Measurements from ENCODE around the gene ZNF625. TPM values are rescaled to one million over a fixed set of nuclear protein-coding genes. Genes with fewer than 3 reads are reported as not detected.

ZNF625 gene
- total RNA-seq, 3 donors from 2014 or later, result 3.1 to 8.0 (median 3.9) TPM

DNA sequence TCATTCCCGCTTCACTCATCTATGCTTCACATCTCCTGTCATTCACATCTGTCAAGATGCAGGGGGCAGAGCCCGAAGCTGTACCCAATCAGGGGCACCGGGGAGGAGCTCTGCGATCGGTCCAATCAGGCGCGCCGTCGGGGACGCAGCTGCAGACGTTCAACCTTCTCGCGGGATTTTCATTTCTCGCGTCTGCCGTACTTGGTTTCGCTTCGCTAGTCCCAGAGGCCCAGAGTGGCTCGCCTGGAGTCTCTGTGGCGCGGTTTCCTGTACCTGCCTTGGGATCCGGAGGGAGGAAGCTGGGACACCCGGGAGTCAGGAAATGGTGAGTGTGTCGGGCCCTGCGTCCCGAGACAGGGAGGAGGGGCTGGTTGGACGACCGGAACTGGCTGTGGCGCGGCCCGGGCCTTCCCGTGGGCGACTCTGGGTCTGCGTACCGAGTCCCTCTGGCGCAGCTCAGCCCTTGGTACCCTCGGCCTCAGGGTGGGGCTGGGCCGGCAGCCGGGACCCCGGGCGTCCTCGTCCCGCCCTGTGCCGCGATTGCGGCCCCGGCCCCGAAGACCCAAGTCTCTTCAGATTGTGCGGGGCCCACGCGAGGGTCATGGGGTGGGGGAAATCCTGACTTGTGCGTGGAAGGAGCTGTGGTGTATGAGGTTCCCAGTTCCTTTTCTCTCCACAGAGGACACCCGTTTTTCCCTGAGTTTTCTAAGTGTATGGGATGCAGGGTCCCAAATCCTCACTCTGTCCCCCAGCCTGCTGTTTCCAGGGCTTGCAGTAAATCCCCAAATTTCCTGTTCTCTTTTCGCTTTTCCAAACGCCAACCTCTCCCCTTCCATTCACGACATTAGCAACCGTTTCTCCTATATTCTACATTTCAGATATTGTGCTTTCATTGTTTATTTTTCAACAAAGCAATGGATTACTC, 6.6 kb upstream of the ZNF625 start, which contains the start of gene ZNF136:
Gene ZNF136, plus strand, starts transcription at position 215 of the 925 bp plus-strand sequence. Its CDS starts 108 bp downstream, at position 323.
- Histone ChIP-seq H3K9me3 (no peaks in the 10 kb centered on the region), H3K4me3 (peak within 1 kb of the TSS; percentile 97), H3K4me1 (ENCODE audit: low read depth) (peaks cover 8% of the 10 kb centered on the region), H3K36me3 (ENCODE audit: low read depth) (no peaks in the 10 kb centered on the region)
- intact Hi-C loops (cut with DNase I, micrococcal nuclease), result no loop called here
- ATAC-seq (peak; percentile 99), DNase-seq (peak; percentile 94 to 96 (median 96))
- TF ChIP-seq, protein P1, sequence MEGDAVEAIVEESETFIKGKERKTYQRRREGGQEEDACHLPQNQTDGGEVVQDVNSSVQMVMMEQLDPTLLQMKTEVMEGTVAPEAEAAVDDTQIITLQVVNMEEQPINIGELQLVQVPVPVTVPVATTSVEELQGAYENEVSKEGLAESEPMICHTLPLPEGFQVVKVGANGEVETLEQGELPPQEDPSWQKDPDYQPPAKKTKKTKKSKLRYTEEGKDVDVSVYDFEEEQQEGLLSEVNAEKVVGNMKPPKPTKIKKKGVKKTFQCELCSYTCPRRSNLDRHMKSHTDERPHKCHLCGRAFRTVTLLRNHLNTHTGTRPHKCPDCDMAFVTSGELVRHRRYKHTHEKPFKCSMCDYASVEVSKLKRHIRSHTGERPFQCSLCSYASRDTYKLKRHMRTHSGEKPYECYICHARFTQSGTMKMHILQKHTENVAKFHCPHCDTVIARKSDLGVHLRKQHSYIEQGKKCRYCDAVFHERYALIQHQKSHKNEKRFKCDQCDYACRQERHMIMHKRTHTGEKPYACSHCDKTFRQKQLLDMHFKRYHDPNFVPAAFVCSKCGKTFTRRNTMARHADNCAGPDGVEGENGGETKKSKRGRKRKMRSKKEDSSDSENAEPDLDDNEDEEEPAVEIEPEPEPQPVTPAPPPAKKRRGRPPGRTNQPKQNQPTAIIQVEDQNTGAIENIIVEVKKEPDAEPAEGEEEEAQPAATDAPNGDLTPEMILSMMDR (IDR thresholded peaks at IDR 0.05), result no peak

DNA sequence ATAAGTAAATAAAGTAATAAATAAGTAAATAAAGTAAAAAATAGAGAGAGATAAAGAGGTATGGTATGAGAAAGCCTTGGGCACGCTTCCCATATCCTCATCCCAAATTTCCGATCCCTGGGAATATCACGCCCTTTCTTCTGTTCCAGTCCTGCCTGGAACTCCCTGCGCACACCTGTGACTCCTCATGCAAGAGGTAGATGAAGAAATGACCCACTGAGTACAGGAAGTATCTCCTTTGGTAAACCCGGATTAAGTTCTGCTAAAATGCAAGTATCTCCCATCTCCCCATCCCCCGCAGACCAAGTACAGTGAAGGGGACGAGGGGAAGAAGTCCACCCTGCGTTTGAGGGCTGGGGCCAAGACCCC, 6.0 kb upstream of the ZNF625 start:
- H3K9me3 ChIP-seq, result no peaks in the 10 kb centered on the region
- DNase-seq (no peak), ATAC-seq (peak; percentile 7)
- H3K4me3 ChIP-seq, result no peak overlapping the region
- no peaks in the 10 kb centered on the region for H3K36me3 ChIP-seq (ENCODE audit: low read depth)
- TF ChIP-seq, protein P1 (IDR thresholded peaks at IDR 0.05), result no peak
- peaks cover 8% of the 10 kb centered on the region for H3K4me1 ChIP-seq (ENCODE audit: low read depth)
- intact Hi-C loops (cut with DNase I, micrococcal nuclease), result no loop called here

DNA sequence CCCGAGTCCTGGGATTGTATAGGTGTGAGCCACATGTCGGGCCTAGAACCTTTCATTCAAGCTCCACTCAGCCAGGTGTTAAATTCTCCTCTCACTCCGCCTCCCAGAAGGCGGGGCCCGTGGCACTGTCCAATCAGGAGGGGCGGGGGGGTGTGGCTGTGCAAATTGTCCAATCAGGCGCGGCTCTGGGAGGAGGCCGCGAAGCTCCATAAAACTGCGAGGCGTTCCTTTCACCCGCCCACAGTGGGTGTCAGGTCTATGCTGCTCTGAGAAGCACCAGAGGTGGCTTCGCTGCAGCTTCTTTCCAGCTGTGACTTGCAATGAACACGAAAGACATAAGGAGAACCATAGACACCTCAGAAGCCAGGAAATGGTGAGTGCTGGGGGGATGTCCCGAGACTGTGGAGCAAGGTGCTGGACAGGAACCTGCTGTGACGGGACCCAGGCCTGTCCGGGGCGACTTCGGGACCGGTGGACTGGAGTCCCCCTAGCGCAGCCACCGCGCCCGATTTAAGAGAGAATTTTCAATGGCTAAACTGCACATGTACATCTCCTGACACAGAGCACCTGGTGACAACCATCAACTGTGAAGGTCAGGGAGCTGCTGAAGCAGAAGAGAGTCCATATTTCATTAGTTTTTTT, 3.4 kb upstream of the ZNF625 start:
- DNase-seq (no peak), ATAC-seq (no peak)
- TF ChIP-seq, protein P1 (IDR thresholded peaks at IDR 0.05), result no peak
- Histone ChIP-seq H3K4me1 (ENCODE audit: low read depth) (peaks cover 5% of the 10 kb centered on the region), H3K4me3 (no peak overlapping the region), H3K9me3 (no peaks in the 10 kb centered on the region), H3K36me3 (ENCODE audit: low read depth) (no peaks in the 10 kb centered on the region)
- intact Hi-C loops (cut with DNase I, micrococcal nuclease), result no loop called here

DNA sequence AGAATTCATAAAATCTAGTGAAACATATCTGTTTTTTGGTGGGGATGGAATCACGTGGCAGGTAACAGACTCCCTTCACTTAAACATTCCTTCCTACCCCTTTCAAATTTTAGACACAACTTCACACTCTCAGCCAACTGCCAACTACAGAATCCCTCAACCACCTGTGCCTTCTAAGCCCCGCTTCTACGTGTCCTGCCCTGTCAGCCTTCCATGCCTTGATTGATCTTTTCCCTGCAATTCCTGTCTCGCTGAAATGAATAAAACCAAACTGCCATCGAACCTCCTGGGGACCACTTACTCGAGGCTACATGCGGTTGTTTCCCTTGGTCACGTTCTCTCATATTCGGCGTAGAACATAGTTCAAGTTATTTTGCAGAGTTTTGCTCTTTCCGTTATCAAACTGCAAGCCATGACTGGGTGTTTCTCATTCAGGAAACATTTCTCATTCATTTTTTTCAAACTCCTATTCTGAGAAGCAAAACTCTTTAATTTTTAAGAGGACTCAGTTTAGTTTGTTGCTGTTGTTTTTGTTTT, 1.1 kb downstream of the ZNF625 start:
- no peaks in the 10 kb centered on the region for H3K36me3 ChIP-seq (ENCODE audit: low read depth)
- H3K9me3 ChIP-seq, result no peaks in the 10 kb centered on the region
- TF ChIP-seq, protein P1 (IDR thresholded peaks at IDR 0.05), result no peak
- H3K4me1 ChIP-seq (ENCODE audit: low read depth), result no peaks in the 10 kb centered on the region
- no peak overlapping the region for H3K4me3 ChIP-seq
- intact Hi-C loops (cut with DNase I, micrococcal nuclease), result no loop called here
- DNase-seq (no peak), ATAC-seq (no peak)

DNA sequence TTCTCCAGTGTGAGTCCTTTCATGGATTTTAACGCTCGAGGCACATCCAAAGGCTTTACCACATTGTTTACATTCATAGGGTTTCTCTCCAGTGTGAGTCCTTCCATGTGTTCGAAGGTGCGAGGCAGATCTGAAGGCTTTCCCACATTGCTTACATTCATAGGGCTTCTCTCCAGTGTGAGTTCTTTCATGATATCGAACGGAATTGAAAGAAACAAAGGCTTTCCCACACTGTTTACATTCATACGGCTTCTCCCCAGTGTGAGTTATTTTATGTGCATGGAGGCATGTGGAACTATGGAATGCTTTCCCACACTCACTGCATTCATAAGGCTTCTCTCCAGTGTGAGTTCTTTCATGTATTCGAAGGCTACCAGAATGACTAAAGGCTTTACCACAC, 11.2 kb downstream of the ZNF625 start:
- Histone ChIP-seq H3K9me3 (peaks cover 16% of the 10 kb centered on the region), H3K4me3 (no peak overlapping the region), H3K4me1 (ENCODE audit: low read depth) (peaks cover 10% of the 10 kb centered on the region), H3K36me3 (ENCODE audit: low read depth) (peaks cover 5% of the 10 kb centered on the region)
- intact Hi-C loops (cut with DNase I, micrococcal nuclease), result loop anchor here (10.0 kb wide), 2 partner anchors 91 to 261 kb away; partner anchors contain the start of genes ZNF878 (in 2 of the 2) and ZNF69 (in 1 of the 2)
- TF ChIP-seq, protein P1 (IDR thresholded peaks at IDR 0.05), result no peak
- DNase-seq, result no peak
- no peak for ATAC-seq

Data from mucosa of descending colon (tissue), 3 donors.